Erythroblast (primary cell): ENCODE measurements around the gene IL1R2.

Source experiments
- GATA1 ChIP-seq: IDR thresholded peaks from 2 replicates; pipeline ENCODE4 v1.6.1; 2011; ENCODE audit warnings: low read depth, mild to moderate bottlenecking, control low read depth, low read length, moderate library complexity
- POLR2A ChIP-seq: IDR thresholded peaks from 2 replicates; pipeline ENCODE4 v1.6.1; 2011; ENCODE audit warnings: mild to moderate bottlenecking, low read length

- TF ChIP-seq POLR2A (no peak), GATA1 (no peak)
These were observed 53.3 kb downstream of the IL1R2 start for GRCh38 chr2:102044967-102045489.
